Measurements from ENCODE around the gene RPL22. TPM values are rescaled to one million over a fixed set of nuclear protein-coding genes. Genes with fewer than 3 reads are reported as not detected.

Gene RPL22
- total and polyA plus RNA-seq, 2 of the 8 experiments (the other 6 are each of a cell fraction or from before 2014, with no cell fraction given) = 133 to 521 TPM

- Histone ChIP-seq H4K8ac (ENCODE audit: extremely low read depth, insufficient read depth, low read length) (no peak overlapping the region), H2BK20ac (ENCODE audit: low read length) (no peak overlapping the region), H2BK12ac (ENCODE audit: low read depth, low read length) (0 out of 2 replicates have a peak overlapping the region, but pooled peaks have one; percentile 1), H3K79me1 (ENCODE audit: low read depth, low read length) (no peaks in the 10 kb centered on the region), H4K5ac (ENCODE audit: insufficient read length, low read depth, low read length) (no peak overlapping the region), H3K4me2 (ENCODE audit: insufficient read depth in 1 of 2, low read depth in 2 of 2, low read length in 2 of 2) (peak overlapping the region; percentile 57 to 99), H3K56ac (replicated peaks; ENCODE audit: insufficient read length, low read depth, low read length) (no peak overlapping the region), H3K23ac (ENCODE audit: insufficient read length) (no peak overlapping the region), H3K9ac (replicated peaks in 1 of 4; ENCODE audit: extremely low read depth in 1 of 4, low read depth in 3 of 4, low read length in 3 of 4) (no peak overlapping the region; a peak in 1 of 7 replicates), H3K4ac (replicated peaks; ENCODE audit: insufficient read length, low read depth, low read length) (peak overlapping the region; percentile 87), H3K18ac (ENCODE audit: extremely low read depth, low read length) (peak overlapping the region; percentile 19; the same call in 1 of the 2 replicates), H3K36me3 (ENCODE audit: control insufficient read depth in 2 of 4, insufficient read depth in 4 of 4, low read length in 3 of 4) (no peaks in the 10 kb centered on the region), H3K27me3 (replicated peaks in 1 of 4; ENCODE audit: control insufficient read depth in 3 of 4, extremely low read depth in 1 of 4, insufficient read depth in 3 of 4, low read length in 3 of 4) (peaks cover 1 to 52% (median 40%) of the 10 kb centered on the region in 4 experiments), H4K20me1 (replicated peaks in 1 of 2; ENCODE audit: control insufficient read depth in 1 of 2, insufficient read depth in 2 of 2, low read length in 2 of 2) (peaks cover 0 to 7% of the 10 kb centered on the region in 2 experiments), H4K91ac (replicated peaks; ENCODE audit: insufficient read length, low read length) (peak overlapping the region; percentile 72), H2AK5ac (ENCODE audit: low read depth, low read length) (no peak overlapping the region), H2BK120ac (replicated peaks; ENCODE audit: low read depth, low read length) (no peak overlapping the region), H2BK15ac (ENCODE audit: low read length) (peak overlapping the region; percentile 81; the same call in 1 of the 2 replicates), H3K79me2 (ENCODE audit: control insufficient read depth in 1 of 2, insufficient read depth in 2 of 2, low read length in 2 of 2) (no peaks in the 10 kb centered on the region), H3K27ac (ENCODE audit: low read depth, low read length) (no peak overlapping the region), H3K4me1 (replicated peaks in 1 of 4; ENCODE audit: control insufficient read depth in 3 of 4, insufficient read depth in 4 of 4, low read length in 3 of 4) (peaks cover 0 to 31% (median 24%) of the 10 kb centered on the region in 4 experiments; a peak in 6 of 7 replicates), H2AFZ (ENCODE audit: low read length) (0 out of 2 replicates have a peak overlapping the region, but pooled peaks have one; percentile 14), H2BK5ac (ENCODE audit: low read depth, low read length) (no peak overlapping the region), H3K23me2 (ENCODE audit: low read depth, low read length) (peaks cover 20% of the 10 kb centered on the region; the same call in 1 of the 2 replicates), H3K9me3 (ENCODE audit: insufficient read depth in 2 of 2, low read depth in 1 of 2, low read length in 1 of 2) (no peaks in the 10 kb centered on the region), H3K14ac (ENCODE audit: insufficient read length) (no peak overlapping the region), H3K4me3 (ENCODE audit: extremely low read depth in 1 of 4, insufficient read depth in 2 of 4, low read depth in 3 of 4, low read length in 4 of 4) (peak overlapping the region; percentile 12 to 58 (median 34); a peak in 6 of 8 replicates)
- POLR2A ChIA-PET (ENCODE audit: partially characterized antibody) = interaction anchor here (0.7 to 4.0 kb wide), 13 partner anchors 10 to 42 kb away, joined by 3 to 28 read pairs (median 4); partner anchors contain the start of genes HES3, ICMT and RPL22
- WGBS, 2 experiments (ENCODE audit: extremely low coverage in 1 of 2, insufficient coverage in 1 of 2, insufficient read length in 1 of 2, insufficient replicate concordance in 2 of 2, low coverage in 1 of 2, low lambda C conversion rate in 2 of 2, missing lambda C conversion rate in 1 of 2) = 78% methylated on average over 16 of the region's 17 CpGs; no CpG with 5 or more reads in 1 of the 2 experiments
- CTCF ChIA-PET (ENCODE audit: partially characterized antibody) = interaction anchor here (0.6 to 17.1 kb wide), 15 partner anchors 9 to 204 kb away, joined by 3 to 353 read pairs (median 4); partner anchors contain the start of genes HES3, ICMT and RPL22
- peak in 1 of 2 experiments; percentile 70 for DNase-seq (ENCODE audit: low read depth in 1 of 2, low spot score in 2 of 2)
- FAIRE-seq = no peak
- TF ChIP-seq TEAD4 (IDR thresholded peaks at IDR 0.05; ENCODE audit: low read depth, low read length) = no peak
- TF ChIP-seq ATF2 (IDR thresholded peaks at IDR 0.05; ENCODE audit: low read length) = no peak
- TF ChIP-seq CHD2 (IDR thresholded peaks at IDR 0.05; ENCODE audit: low read length) = no peak
- no peak for TF ChIP-seq CHD1 (IDR thresholded peaks at IDR 0.05; ENCODE audit: low read depth, low read length)
- 0 out of 2 replicates have a peak, but pooled peaks have one; percentile 8 for TF ChIP-seq MAX (IDR thresholded peaks at IDR 0.05)
- no peak for TF ChIP-seq CREB1 (IDR thresholded peaks at IDR 0.05)
- no peak for TF ChIP-seq SP4 (IDR thresholded peaks at IDR 0.05; ENCODE audit: low read length)
- no peak for TF ChIP-seq KDM5A (IDR thresholded peaks at IDR 0.05; ENCODE audit: low read length)
Measured at GRCh38 chr1:6209661-6210580, 10.5 kb upstream of the RPL22 start.
